NCI-H2196 (cell line): ENCODE measurements around the gene ESPL1.
"Not testable (repeated sequence)": the region's sequence is repeated elsewhere in the genome, so short reads cannot be mapped to it uniquely, and the experiment has no call there.

ENCODE experiments used
- DNase-seq: peaks from one replicate; lab custom pipeline; 2025; ENCODE audit not compliant: unreplicated experiment; lab: John Stamatoyannopoulos, UW

ESPL1 gene

GRCh38 chr12:53297106-53297505, 29.0 kb downstream of the ESPL1 start:
- DNase-seq = not testable (repeated sequence)

GRCh38 chr12:53298164-53298563, 30.1 kb downstream of the ESPL1 start:
- no peak for DNase-seq

GRCh38 chr12:53299101-53299453, 31.0 kb downstream of the ESPL1 start:
- DNase-seq = no peak

- DNase-seq = peak; percentile 94
Measured at GRCh38 chr12:53299454-53300180, 31.5 kb downstream of the ESPL1 start, which contains the start of gene MYG1. Gene MYG1 (plus strand): TSS chr12:53299695. CDS start chr12:53299738, 43 bp downstream.

- no peak for DNase-seq
Measured at GRCh38 chr12:53300187-53300586, 32.1 kb downstream of the ESPL1 start.

- DNase-seq = no peak
Measured at GRCh38 chr12:53302903-53303302, 34.8 kb downstream of the ESPL1 start.

- no peak for DNase-seq
Measured at GRCh38 chr12:53306826-53307225, 38.7 kb downstream of the ESPL1 start.

GRCh38 chr12:53308276-53308675, 40.2 kb downstream of the ESPL1 start:
- no peak for DNase-seq

- DNase-seq = no peak
Measured at GRCh38 chr12:53313996-53314395, 45.9 kb downstream of the ESPL1 start.

GRCh38 chr12:53320352-53321195, 52.5 kb downstream of the ESPL1 start:
- DNase-seq = no peak

GRCh38 chr12:53324113-53324778, 56.1 kb downstream of the ESPL1 start:
- peak; percentile 45 for DNase-seq

- DNase-seq = peak; percentile 91
Measured at GRCh38 chr12:53324779-53325510, 56.8 kb downstream of the ESPL1 start.

GRCh38 chr12:53325511-53326061, 57.5 kb downstream of the ESPL1 start:
- no peak for DNase-seq

GRCh38 chr12:53326460-53327185, 58.5 kb downstream of the ESPL1 start:
- no peak for DNase-seq

GRCh38 chr12:53327435-53328042, 59.4 kb downstream of the ESPL1 start:
- DNase-seq = peak; percentile 20

GRCh38 chr12:53328043-53328435, 59.9 kb downstream of the ESPL1 start:
- no peak for DNase-seq

- no peak for DNase-seq
Measured at GRCh38 chr12:53330671-53331070, 62.6 kb downstream of the ESPL1 start.

- not testable (repeated sequence) for DNase-seq
Measured at GRCh38 chr12:53332339-53332738, 64.2 kb downstream of the ESPL1 start.

GRCh38 chr12:53332744-53333143, 64.6 kb downstream of the ESPL1 start:
- DNase-seq = no peak

GRCh38 chr12:53333289-53333688, 65.2 kb downstream of the ESPL1 start:
- DNase-seq = no peak
